ENCODE data around the gene SNN. TPM values are rescaled to one million over a fixed set of nuclear protein-coding genes. Genes with fewer than 3 reads are reported as not detected.

Gene SNN
- total RNA-seq, 4 donors from 2014 or later, result 25.9 to 52.2 (median 41.9) TPM

DNA sequence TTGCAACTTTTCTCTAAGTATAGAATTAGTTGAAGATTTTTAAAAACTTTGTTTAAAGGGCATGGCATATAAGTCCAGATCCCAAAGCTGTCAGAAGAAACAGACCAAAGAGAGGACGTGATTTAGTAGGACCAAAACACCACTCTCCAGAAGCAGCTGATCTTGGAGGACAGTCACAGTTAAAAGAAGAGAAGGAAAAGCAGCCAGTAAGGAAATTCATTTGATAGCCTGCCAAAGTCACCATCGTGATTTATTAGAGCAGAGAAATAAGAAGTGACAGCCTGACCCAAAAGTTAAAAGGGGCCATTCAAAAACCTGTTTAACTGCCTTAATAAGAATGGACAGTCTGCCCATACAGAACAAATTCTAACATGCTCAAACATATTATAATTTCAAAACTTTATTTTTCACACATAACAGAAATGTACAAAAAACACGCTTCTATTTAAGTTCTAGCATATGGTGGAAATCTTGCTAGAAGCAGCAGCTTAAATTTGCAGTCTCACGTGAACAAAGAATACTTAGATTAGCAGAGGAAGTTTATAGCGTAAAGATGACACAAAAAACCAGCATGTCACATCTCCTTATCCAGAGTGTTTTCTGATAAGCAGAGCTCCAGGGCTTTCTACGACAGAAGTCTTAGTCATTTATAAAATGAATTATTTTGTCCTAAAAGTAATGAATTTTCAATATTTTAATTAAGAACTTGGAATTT lies 37.2 kb downstream of the SNN start:
- TF ChIP-seq, protein P1, sequence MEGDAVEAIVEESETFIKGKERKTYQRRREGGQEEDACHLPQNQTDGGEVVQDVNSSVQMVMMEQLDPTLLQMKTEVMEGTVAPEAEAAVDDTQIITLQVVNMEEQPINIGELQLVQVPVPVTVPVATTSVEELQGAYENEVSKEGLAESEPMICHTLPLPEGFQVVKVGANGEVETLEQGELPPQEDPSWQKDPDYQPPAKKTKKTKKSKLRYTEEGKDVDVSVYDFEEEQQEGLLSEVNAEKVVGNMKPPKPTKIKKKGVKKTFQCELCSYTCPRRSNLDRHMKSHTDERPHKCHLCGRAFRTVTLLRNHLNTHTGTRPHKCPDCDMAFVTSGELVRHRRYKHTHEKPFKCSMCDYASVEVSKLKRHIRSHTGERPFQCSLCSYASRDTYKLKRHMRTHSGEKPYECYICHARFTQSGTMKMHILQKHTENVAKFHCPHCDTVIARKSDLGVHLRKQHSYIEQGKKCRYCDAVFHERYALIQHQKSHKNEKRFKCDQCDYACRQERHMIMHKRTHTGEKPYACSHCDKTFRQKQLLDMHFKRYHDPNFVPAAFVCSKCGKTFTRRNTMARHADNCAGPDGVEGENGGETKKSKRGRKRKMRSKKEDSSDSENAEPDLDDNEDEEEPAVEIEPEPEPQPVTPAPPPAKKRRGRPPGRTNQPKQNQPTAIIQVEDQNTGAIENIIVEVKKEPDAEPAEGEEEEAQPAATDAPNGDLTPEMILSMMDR (IDR thresholded peaks at IDR 0.05), result no peak
- ATAC-seq (ENCODE audit: low FRiP score) (no peak), DNase-seq (ENCODE audit: low spot score) (no peak)

DNA sequence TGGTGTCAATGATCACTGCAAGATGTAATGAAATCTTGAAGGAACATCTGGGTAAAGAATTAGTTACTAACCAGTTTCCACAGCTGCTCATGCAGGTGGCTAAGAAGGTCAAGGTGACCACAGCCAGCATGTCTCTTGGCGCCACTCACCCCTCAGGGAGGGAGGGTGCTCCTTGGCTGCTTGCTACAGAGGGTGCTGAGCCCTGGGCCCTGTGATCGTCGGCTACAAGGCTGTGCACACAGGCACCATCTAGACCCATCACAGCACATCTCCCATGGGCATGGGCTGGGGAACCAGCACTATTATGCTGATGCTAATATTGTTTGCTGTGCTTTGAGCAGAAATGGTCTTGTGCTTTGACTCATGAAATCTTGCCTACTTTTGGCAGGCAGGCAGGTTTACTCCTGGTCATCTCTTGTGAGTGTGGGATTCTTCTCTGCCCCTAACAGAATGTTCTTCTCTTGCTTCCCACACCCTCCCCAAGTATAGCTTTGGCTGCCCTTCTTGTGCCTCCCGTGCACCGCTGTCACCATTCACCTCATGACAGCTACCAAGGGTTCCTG lies 38.0 kb downstream of the SNN start:
- ATAC-seq (ENCODE audit: low FRiP score) (no peak), DNase-seq (ENCODE audit: low spot score) (no peak)
- TF ChIP-seq, protein P1 (IDR thresholded peaks at IDR 0.05), result no peak

DNA sequence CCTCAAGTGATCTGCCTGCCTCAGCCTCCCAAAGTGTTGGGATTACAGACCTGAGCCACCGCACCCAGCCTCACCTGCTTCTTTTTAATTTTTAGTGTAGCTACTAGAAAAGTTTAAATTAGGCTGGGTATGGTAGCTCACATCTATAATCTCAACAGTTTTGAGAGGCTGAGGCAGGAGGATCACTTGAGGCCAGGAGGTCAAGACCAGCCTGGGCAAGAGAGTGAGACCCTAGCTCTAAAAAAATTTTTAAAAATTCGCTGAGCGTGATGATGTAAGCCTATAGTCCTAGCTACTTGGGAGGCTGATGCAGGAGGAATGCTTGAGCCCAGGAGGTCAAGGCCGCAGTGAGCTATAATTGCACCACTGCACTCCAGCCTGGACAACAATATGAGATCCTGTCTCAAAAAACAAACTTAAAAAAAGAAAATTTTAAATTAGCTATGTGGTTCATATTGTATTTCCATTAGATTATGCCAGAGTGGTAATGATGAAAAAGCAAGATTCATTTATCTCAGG lies 39.5 kb downstream of the SNN start:
- ATAC-seq (ENCODE audit: low FRiP score) (no peak), DNase-seq (ENCODE audit: low spot score) (no peak)
- TF ChIP-seq, protein P1 (IDR thresholded peaks at IDR 0.05), result no peak

DNA sequence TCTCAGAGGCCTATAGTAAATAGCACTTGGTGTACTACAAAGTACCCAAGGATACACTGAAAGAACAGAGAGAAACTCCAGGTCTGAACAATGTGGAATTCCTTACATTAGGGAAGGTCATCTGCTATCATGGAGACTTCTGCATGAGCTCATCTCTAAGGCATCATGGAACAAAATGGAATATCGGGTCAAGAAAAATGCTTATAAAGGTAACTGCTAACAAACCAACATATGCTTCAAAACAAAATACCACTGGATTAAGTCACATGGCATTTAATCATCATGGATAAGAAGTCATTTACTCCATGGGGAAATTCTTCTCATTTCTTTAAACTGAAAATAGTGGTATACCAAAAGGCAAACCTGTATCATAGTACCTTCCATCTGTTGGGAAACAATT lies 40.2 kb downstream of the SNN start:
- ATAC-seq (ENCODE audit: low FRiP score) (no peak), DNase-seq (ENCODE audit: low spot score) (no peak)
- TF ChIP-seq, protein P1 (IDR thresholded peaks at IDR 0.05), result no peak

DNA sequence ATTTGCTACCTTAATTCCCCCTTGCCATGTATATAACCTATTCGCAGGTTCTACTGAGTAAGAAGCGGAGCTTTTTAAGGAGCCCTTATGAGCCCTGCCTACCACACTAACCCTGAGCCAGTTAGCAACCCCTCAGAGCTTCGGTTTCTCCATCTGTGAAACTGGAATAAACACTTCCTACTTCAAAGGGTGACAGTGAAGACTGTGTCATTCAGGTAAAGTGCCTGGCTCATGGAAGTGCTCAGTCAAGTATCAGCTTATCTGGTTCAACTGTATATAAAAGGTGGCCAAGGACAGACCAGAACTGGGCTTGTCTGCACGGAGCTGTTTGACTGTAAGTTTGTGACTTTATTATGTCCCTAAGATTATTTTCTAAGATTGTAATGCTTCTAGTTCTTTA lies 43.4 kb downstream of the SNN start:
- TF ChIP-seq, protein P1 (IDR thresholded peaks at IDR 0.05), result no peak
- ATAC-seq (ENCODE audit: low FRiP score) (no peak), DNase-seq (ENCODE audit: low spot score) (no peak)

DNA sequence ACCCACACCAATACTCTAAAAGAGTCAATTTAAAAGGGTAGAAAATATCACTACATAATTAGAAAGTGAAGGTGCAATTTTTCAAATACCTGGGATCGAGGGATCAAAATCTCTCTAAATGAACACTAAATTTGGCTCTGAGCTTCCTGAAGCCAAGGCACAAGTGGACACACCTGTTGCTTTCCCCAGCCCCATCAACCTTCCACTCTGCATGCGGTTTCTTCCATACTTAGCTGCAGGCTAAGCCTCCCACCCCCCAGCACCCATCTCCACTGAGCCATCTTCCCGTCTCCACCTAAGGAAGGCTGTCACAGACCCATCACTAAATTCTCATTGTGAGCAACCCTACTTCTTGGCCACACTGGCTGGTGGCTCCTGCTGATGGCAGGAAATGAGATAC lies 43.9 kb downstream of the SNN start:
- DNase-seq (ENCODE audit: low spot score) (no peak), ATAC-seq (ENCODE audit: low FRiP score) (no peak)
- TF ChIP-seq, protein P1 (IDR thresholded peaks at IDR 0.05), result no peak
